KOPT-K1 (cell line): ENCODE data around the gene PHACTR1.

ENCODE experiments used
- H3K27ac ChIP-seq: fragments of 200-600 bp; sonication (generic); 2 replicates; pipeline ENCODE4 v1.5.1; 2016; ENCODE audit warnings: antibody characterized with exemption, mild to moderate bottlenecking, low read depth, low read length; ENCODE audit not compliant: poor library complexity, severe bottlenecking
- H3K36me3 ChIP-seq: fragments of 200-600 bp; sonication (generic); 2 replicates; pipeline ENCODE4 v1.5.1; 2017; ENCODE audit warnings: antibody characterized with exemption, mild to moderate bottlenecking, low read length, moderate library complexity; ENCODE audit not compliant: insufficient read depth
- H3K9me3 ChIP-seq: fragments of 200-600 bp; sonication (generic); 2 replicates; pipeline ENCODE4 v1.5.1; 2017; ENCODE audit warnings: antibody characterized with exemption, low read length, mild to moderate bottlenecking; ENCODE audit not compliant: insufficient read depth, poor library complexity, severe bottlenecking

Gene PHACTR1

GRCh38 chr6:13175087-13175486, 458.5 kb downstream of the PHACTR1 start:
- Histone ChIP-seq H3K27ac (no peak overlapping the region), H3K36me3 (no peaks in the 10 kb centered on the region), H3K9me3 (no peaks in the 10 kb centered on the region)

GRCh38 chr6:13175759-13176158, 459.2 kb downstream of the PHACTR1 start:
- Histone ChIP-seq H3K9me3 (no peaks in the 10 kb centered on the region), H3K27ac (no peak overlapping the region), H3K36me3 (no peaks in the 10 kb centered on the region)

GRCh38 chr6:13177664-13178063, 461.1 kb downstream of the PHACTR1 start:
- H3K9me3 ChIP-seq, result no peaks in the 10 kb centered on the region
- no peaks in the 10 kb centered on the region for H3K36me3 ChIP-seq
- H3K27ac ChIP-seq, result no peak overlapping the region

DNA sequence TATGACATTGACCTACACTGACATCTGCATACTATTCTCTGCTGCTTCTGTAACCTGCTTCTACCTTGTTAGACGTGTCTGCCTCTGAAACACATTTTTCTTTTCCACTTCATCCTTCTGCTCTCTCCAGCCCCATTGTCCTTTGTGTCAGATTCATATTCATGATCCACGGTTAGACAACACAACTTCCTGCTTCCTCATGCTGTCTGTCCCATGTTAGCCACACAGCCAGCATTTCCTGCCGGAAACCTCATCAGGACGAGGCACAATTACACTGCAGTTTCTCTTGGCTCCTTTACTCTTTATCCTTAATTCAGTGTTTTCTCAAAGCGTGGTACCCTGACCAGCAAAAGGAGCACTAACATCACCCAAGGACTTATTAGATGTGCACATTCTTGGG, 461.5 kb downstream of the PHACTR1 start:
- Histone ChIP-seq H3K27ac (no peak overlapping the region), H3K9me3 (no peaks in the 10 kb centered on the region), H3K36me3 (no peaks in the 10 kb centered on the region)

- no peaks in the 10 kb centered on the region for H3K9me3 ChIP-seq
- no peak overlapping the region for H3K27ac ChIP-seq
- no peaks in the 10 kb centered on the region for H3K36me3 ChIP-seq
Observed at GRCh38 chr6:13180538-13180937, 464.0 kb downstream of the PHACTR1 start.

- no peaks in the 10 kb centered on the region for H3K9me3 ChIP-seq
- no peaks in the 10 kb centered on the region for H3K36me3 ChIP-seq
- no peak overlapping the region for H3K27ac ChIP-seq
Observed at GRCh38 chr6:13181393-13181792, 464.8 kb downstream of the PHACTR1 start.

GRCh38 chr6:13183415-13184088, 467.0 kb downstream of the PHACTR1 start:
- Histone ChIP-seq H3K27ac (no peak overlapping the region), H3K9me3 (no peaks in the 10 kb centered on the region), H3K36me3 (no peaks in the 10 kb centered on the region)

DNA sequence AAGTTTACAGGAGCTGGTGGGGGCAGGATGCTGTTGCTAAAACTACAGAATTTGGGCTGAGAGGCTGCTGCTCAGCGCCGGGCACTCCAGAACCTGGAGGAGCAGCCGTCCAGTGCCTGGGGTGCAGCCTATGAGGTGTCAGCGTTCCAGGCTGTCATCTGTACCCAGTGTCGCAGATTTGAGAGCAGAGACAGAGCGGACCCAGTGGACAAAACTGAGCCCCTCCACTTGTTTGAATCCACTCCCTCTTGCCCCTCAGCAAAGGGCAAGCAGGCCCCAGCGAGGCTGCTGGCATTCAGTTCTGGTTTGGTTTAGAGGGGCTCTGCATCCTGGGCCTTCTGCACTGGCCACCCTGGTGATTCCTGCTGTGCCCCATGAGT, 467.5 kb downstream of the PHACTR1 start:
- Histone ChIP-seq H3K9me3 (no peaks in the 10 kb centered on the region), H3K27ac (no peak overlapping the region), H3K36me3 (no peaks in the 10 kb centered on the region)

DNA sequence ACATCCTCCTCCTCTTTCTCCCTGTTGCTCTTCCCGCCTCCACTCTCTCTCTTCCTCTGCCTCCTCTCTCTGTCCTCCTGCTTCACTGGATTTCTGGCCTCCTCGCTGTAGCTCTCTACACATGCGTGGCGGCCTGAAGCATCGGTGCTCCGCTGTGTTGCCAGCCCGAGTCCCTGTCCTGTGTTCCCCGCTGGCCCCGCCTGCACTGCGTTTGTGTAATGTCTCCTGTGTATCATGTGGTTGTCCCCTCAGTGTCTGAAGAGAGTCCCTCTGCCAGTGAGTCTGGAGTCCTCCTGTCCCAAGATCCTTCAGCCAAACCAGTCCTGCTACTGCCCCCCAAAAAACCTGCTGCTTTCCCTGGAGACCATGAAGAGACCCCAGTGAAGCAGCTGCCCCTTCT, 468.0 kb downstream of the PHACTR1 start:
- H3K36me3 ChIP-seq, result no peaks in the 10 kb centered on the region
- no peaks in the 10 kb centered on the region for H3K9me3 ChIP-seq
- no peak overlapping the region for H3K27ac ChIP-seq

DNA sequence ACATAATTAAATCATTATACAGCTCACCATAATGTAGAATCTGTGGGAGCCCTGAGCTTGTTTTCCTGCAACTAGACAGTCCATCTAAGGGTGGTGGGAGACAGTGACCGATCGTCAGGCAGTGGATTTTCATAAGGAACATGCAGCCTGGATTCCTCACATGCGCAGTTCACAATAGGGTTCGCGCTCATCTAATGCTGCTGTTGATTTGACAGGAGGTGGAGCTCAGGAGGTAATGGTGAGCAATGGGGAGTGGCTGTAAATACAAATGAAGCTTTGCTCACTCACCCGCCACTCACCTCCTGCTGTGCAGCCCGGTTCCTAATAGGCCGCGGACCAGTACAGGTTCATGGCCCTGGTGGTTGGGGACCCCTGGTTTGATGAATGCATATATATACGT, 470.3 kb downstream of the PHACTR1 start:
- Histone ChIP-seq H3K36me3 (no peaks in the 10 kb centered on the region), H3K9me3 (no peaks in the 10 kb centered on the region), H3K27ac (no peak overlapping the region)

GRCh38 chr6:13187692-13188091, 471.1 kb downstream of the PHACTR1 start:
- H3K9me3 ChIP-seq, result no peaks in the 10 kb centered on the region
- no peak overlapping the region for H3K27ac ChIP-seq
- no peaks in the 10 kb centered on the region for H3K36me3 ChIP-seq

- no peaks in the 10 kb centered on the region for H3K36me3 ChIP-seq
- H3K9me3 ChIP-seq, result no peaks in the 10 kb centered on the region
- no peak overlapping the region for H3K27ac ChIP-seq
Observed at GRCh38 chr6:13188306-13188705, 471.7 kb downstream of the PHACTR1 start.

DNA sequence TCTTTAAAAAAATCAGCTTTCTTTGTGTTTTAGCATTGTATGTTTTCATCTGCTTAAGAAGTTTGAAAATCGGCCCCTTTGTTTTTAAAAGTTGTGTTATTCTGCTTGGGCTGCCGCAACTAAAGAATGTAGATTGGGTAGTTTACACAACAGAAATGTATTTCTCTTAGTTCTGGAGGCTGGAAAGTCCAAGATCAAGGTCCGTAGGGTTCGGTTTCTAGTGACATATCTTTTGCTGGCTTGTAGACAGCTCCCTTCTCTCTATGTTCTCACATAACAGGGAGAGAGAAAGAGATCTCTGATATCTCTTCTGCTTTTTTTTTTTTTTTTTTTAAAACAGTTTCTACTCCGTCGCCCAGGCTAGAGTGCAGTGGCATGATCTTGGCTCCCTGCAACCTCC, 473.1 kb downstream of the PHACTR1 start:
- Histone ChIP-seq H3K27ac (no peak overlapping the region), H3K36me3 (no peaks in the 10 kb centered on the region), H3K9me3 (no peaks in the 10 kb centered on the region)

GRCh38 chr6:13190376-13190775, 473.8 kb downstream of the PHACTR1 start:
- Histone ChIP-seq H3K36me3 (no peaks in the 10 kb centered on the region), H3K9me3 (no peaks in the 10 kb centered on the region), H3K27ac (no peak overlapping the region)

- no peaks in the 10 kb centered on the region for H3K36me3 ChIP-seq
- no peak overlapping the region for H3K27ac ChIP-seq
- no peaks in the 10 kb centered on the region for H3K9me3 ChIP-seq
Observed at GRCh38 chr6:13191461-13191860, 474.9 kb downstream of the PHACTR1 start.

- no peaks in the 10 kb centered on the region for H3K9me3 ChIP-seq
- no peak overlapping the region for H3K27ac ChIP-seq
Observed at GRCh38 chr6:13194852-13195251, 478.3 kb downstream of the PHACTR1 start.

More at GRCh38 chr6:13194852-13195251, 478.3 kb downstream of the PHACTR1 start:
- H3K36me3 ChIP-seq, result no peaks in the 10 kb centered on the region
